DMS53 (cell line): Measurements from ENCODE around the gene GOLGA6L9.
"Not testable (repeated sequence)": the region's sequence is repeated elsewhere in the genome, so short reads cannot be mapped to it uniquely, and the experiment has no call there.

Experiments used
- DNase-seq: peaks from one replicate; lab custom pipeline; 2025; lab: John Stamatoyannopoulos, UW

The GOLGA6L9 gene, protein sequence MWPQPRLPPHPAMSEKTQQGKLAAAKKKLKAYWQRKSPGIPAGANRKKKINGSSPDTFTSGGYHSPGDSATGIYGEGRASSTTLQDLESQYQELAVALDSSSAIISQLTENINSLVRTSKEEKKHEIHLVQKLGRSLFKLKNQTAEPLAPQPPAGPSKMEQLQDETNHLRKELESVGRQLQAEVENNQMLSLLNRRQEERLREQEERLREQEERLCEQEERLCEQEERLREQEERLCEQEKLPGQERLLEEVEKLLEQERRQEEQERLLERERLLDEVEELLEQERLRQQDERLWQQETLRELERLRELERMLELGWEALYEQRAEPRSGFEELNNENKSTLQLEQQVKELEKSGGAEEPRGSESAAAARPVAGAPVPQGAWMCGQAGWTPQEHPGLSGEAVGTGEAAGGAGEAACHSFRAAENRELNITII

GRCh38 chr15:82429693-82430092 is at the start of gene GOLGA6L9:
GOLGA6L9 (plus strand) TSS chr15:82429816; CDS start chr15:82430080, 264 bp downstream.
- not testable (repeated sequence) for DNase-seq

DNA sequence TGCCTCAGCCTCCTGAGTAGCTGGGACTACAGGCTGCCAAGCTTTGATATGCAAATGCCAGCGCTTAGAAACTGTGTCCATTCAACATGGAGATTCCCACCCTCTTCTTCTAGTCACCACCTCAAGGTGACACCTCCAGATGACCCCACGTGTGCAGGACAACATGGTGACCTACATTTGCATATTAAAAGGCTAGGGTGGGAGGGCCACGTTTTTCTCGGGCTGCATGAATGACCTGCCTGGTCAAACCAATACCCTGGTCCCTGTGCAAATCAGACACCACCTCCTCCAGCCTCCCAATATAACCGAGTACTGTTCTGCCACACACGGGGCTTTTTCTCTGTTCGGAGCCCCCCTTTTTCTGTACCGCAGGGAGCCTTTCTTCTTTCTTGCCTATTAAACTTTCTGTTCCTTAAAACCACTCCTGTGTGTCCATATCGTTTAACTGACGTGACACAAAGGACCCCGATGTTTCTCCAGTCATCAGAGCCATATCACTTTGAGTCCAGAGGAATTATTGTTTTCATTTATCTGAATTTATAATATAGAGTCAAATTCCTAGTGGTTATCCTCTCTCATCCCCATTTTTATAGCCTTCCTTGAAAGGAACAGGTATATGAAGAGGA is 48.2 kb upstream of the GOLGA6L9 start:
- not testable (repeated sequence) for DNase-seq

DNA sequence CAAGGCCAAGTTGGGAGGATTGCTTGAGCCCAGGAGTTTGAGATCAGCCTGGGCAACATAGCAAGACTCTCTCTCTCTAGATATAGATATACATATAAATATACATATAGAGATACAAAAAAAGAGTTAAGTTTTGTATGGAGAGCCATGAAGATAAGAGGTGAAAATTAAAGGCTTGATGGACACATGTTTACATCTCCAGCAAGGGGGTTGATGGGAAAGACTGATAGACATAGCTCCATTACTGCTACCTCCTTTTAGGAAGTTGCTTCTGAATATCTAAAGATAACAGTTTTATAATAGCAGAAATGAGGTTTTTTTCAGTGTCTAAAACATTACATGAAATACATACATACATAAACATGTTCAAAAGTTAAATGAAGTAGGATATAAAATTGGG is 42.4 kb upstream of the GOLGA6L9 start:
- DNase-seq = not testable (repeated sequence)

DNA sequence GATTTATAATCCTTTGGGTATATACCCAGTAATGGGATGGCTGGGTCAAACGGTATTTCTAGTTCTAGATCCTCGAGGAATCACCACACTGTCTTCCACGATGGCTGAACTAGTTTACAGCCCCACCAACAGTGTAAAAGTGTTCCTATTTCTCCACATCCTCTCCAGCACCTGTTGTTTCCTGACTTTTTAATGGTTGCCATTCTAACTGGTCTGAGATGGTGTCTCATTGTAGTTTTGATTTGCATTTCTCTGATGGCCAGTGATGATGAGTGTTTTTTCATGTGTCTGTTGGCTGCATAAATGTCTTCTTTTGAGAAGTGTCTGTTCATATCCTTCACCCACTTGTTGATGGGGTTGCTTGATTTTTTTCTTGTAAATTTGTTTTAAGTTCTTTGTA is 39.5 kb upstream of the GOLGA6L9 start:
- DNase-seq = not testable (repeated sequence)

- DNase-seq = not testable (repeated sequence)
Measured at GRCh38 chr15:82392077-82392476, 37.5 kb upstream of the GOLGA6L9 start.

DNA sequence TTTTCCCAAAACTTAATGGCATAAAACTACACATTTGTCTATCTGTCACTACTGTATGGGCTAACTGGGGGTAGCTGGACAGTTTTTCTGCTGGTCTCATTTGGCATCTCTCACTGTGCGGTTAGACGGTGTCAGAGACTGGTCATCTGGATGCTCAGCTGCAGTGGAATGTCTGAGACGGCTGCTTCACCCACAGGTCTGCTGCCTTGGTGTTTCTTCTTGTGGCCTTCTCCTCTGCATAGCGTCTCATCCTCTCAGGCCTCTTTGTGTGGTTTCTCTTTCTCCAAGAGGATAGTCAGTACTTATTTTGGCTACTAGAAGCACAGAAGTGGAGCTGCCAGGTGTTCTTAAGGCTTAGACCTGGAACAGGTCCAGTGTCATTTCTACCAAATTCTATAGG is 35.9 kb upstream of the GOLGA6L9 start:
- DNase-seq = no peak

DNA sequence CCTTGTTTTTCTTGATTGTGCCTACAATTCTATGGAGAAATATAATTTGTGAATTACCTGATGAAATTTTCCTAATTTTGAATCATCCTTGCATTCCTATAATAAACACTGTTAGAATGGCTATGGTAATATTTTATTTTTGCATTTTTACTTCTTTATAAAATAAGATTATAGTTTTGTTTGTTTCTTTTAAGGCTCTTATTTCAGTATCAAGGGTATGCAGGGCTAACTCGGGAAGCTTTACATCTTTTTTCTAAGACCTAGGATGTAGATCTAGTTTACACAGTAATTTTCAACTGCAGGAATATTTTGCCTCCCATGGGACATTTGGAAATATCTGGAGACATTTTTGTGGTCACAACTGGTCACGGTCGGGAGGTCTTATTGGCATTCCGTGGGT is 33.8 kb upstream of the GOLGA6L9 start:
- DNase-seq = not testable (repeated sequence)

GRCh38 chr15:82397817-82398216 is 31.8 kb upstream of the GOLGA6L9 start:
- peak; percentile 1 for DNase-seq

DNA sequence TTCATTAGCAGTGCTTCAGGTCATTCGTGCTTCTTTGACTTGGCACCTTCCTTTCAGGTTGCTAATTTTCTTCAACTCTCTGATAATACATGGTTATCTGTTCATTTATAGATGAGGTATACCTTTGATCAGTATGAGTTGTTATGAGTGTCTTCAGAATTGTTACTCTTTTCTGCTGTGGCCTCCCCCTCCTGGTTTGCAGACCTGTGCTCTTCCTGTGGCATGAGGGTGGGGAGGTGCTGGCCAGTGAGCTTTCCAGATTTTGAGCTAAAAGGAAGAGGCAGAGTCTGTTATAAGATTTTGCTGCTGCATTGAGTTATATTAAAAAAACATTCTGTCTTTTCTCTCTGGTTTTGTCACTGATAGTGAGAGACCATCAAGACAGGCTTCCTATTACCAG is 30.8 kb upstream of the GOLGA6L9 start:
- no peak for DNase-seq

- DNase-seq = not testable (repeated sequence)
Measured at GRCh38 chr15:82399366-82400103, 30.1 kb upstream of the GOLGA6L9 start.

DNA sequence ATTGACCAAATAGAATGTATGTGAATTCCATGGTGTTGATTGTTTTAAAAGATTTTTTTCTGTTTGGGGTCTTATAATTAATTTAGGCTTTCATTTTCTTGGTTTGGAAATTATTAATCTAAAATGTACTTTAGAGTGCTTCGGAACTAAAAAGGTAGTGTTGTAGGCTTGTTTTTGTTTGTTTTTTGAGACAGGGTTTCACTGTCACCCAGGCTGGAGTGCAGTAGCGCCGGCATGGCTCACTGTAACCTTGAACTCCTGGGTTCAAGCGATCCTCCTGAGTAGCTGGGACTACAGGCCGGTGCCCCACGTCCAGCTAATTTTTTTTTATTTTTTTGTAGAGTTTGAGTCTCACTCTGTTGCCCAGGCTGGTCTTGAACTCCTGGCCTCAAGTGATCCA is 27.7 kb upstream of the GOLGA6L9 start:
- not testable (repeated sequence) for DNase-seq

DNA sequence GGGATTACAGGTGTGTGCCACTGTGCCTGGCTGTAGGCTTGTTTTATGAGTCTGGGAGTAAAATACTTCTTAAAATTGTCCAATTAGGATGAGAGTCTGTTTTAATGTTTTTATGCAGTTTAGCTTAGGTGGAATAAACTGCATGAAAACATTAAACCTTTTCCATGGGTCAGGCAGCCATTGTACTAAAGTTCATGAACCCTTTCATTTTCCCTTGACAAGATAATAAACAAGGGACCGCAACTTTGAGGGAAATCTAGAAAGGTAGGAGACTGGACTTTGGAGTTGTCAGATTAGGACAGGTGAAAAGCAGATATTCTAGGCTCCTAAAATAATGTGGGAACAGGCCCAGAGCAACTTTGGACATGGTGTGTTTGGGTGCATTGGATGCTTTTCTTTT is 27.3 kb upstream of the GOLGA6L9 start:
- DNase-seq = not testable (repeated sequence)

GRCh38 chr15:82406211-82406610 is 23.4 kb upstream of the GOLGA6L9 start:
- DNase-seq = not testable (repeated sequence)

DNA sequence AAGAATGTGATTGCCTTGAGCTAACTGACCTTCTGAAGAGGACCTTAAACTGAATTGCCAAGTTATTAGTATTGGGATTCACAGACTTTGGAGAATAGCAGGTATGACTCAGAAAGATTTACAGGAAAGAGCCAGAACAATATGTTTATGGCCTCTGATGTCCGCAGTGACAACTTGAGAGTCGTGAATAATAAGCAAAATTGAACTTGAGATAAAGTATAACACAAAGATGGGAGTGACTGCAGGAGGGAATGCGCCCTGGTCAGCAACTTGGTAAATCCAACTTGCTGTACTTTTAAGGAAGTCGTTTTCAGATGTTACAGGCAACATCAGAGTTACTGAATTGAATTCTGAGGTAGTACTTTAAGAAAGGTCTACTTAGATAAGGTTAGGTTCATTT is 19.3 kb upstream of the GOLGA6L9 start:
- not testable (repeated sequence) for DNase-seq

GRCh38 chr15:82411595-82411994 is 18.0 kb upstream of the GOLGA6L9 start:
- DNase-seq = not testable (repeated sequence)

- DNase-seq = peak; percentile 49
Measured at GRCh38 chr15:82414525-82415191, 15.0 kb upstream of the GOLGA6L9 start.

DNA sequence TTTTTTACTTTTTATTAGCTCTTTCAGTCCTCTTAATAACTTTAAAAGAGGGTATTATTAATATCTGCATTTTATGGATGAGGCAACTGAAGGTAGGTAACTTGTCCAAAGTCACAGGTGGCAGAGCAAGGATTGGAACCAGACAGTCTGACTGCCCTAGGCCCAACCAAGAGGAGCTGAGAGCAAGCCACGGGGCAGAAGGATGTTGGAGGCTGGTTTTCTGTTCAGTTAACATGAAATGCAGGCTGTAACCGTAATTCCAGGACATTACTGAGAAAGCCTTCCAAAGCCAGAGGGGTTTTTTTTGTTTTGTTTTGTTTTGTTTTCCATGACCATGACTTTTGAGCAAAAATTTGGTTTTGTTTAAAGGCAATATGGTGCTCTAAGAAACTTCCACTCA is 9.1 kb upstream of the GOLGA6L9 start:
- not testable (repeated sequence) for DNase-seq

GRCh38 chr15:82420966-82421365 is 8.7 kb upstream of the GOLGA6L9 start:
- DNase-seq = not testable (repeated sequence)

- not testable (repeated sequence) for DNase-seq
Measured at GRCh38 chr15:82427117-82427516, 2.5 kb upstream of the GOLGA6L9 start.

- DNase-seq = not testable (repeated sequence)
Measured at GRCh38 chr15:82445420-82445819, 15.8 kb downstream of the GOLGA6L9 start.

DNA sequence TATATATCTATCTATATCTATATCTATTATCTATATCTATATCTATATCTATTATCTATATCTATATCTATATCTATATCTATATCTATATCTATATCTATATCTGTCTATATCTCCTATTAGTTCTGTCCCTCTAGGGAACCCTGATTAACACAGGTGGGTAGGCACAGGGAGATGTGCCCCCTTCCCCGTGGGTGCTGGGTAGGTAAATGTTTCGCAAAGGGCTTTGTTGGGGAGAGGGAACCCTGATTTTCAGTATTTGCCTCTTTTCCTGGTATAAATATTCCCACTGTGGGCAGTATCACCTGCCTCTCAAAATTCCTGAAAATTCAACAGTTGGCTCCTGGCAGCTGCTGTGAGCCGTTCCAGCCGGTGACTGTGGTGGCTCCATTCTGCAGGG is 27.7 kb downstream of the GOLGA6L9 start:
- not testable (repeated sequence) for DNase-seq

DNA sequence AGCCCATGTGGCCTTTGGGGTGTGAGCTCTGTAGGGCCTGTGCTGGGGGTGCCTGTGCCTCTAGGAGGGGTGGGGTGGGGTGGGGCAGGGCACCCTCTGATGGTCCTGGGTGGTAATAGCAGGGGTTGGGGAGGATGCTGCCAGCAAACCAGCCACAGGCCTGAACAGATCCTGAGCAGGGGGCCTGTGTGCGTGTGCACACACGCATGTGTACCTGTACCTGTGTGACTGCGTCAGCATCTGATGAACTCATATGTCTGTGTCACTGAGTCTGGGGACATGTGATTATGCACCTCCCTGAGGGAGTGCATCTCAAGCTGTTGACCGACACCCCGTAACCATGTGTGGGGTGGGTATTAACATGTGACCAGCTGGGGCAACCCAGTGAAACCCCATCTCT is 36.0 kb downstream of the GOLGA6L9 start:
- not testable (repeated sequence) for DNase-seq
